ENCODE measurements around the gene CD27. TPM values are rescaled to one million over a fixed set of nuclear protein-coding genes. Genes with fewer than 3 reads are reported as not detected.
"Not testable (repeated sequence)": the region's sequence is repeated elsewhere in the genome, so short reads cannot be mapped to it uniquely, and the experiment has no call there.

The CD27 gene
- polyA plus RNA-seq, 3 donors: 0.08 to 1.2 (median 0.88) TPM

GRCh38 chr12:6489449-6489848, 44.7 kb downstream of the CD27 start:
- Mint-ChIP-seq H3K9me3 (peaks cover 0 to 2% (median 0%) of the 10 kb centered on the region in 7 donors), H3K27me3 (ENCODE audit: low read depth in 3 of 3) (peaks cover 0 to 8% (median 8%) of the 10 kb centered on the region in 3 donors), H3K4me3 (no peak overlapping the region), H3K4me1 (peaks cover 8% of the 10 kb centered on the region), H3K36me3 (peaks cover 5 to 6% of the 10 kb centered on the region in 2 donors), H3K27ac (no peak overlapping the region)
- H3K36me3 ChIP-seq (replicated peaks in 1 of 2; ENCODE audit: control insufficient read depth in 1 of 2, insufficient read depth in 2 of 2, low read length in 2 of 2): peaks cover 5 to 11% of the 10 kb centered on the region in 2 donors
- no peak for TF ChIP-seq CTCF (IDR thresholded peaks at IDR 0.05)
- no peak overlapping the region for H3K27ac ChIP-seq (ENCODE audit: low read depth in 1 of 2, low read length in 2 of 2)
- no peak overlapping the region for H3K9ac ChIP-seq (ENCODE audit: insufficient read depth, low read length, poor library complexity, severe bottlenecking)
- WGBS (ENCODE audit: insufficient coverage): 68% methylated on average over 4 of the region's 4 CpGs
- peaks cover under 1% of the 10 kb centered on the region for H4K20me1 ChIP-seq (ENCODE audit: insufficient read depth, low read length)
- H3K4me2 ChIP-seq (replicated peaks; ENCODE audit: extremely low read depth, low read length, poor library complexity, severe bottlenecking): no peak overlapping the region
- intact Hi-C loops (cut with micrococcal nuclease): no loop called here
- peaks cover 9 to 13% of the 10 kb centered on the region in 2 donors for H3K4me1 ChIP-seq (ENCODE audit: control insufficient read depth in 1 of 2, insufficient read depth in 2 of 2, low read length in 2 of 2)
- H3K9me3 ChIP-seq (replicated peaks in 1 of 2; ENCODE audit: control insufficient read depth in 1 of 2, insufficient read depth in 1 of 2, low read length in 2 of 2): no peaks in the 10 kb centered on the region
- H3K79me2 ChIP-seq (ENCODE audit: insufficient read depth, low read length): peaks cover 15% of the 10 kb centered on the region
- no peaks in the 10 kb centered on the region for H3K27me3 ChIP-seq (ENCODE audit: control insufficient read depth in 2 of 2, insufficient read depth in 2 of 2, low read length in 2 of 2)
- no peak overlapping the region for H2AFZ ChIP-seq (ENCODE audit: insufficient read depth, low read depth, low read length, poor library complexity, severe bottlenecking)
- no peak for DNase-seq
- no peak overlapping the region for H3K4me3 ChIP-seq (replicated peaks in 1 of 3; ENCODE audit: low read depth in 2 of 3, low read length in 3 of 3)

GRCh38 chr12:6490673-6491072, 45.9 kb downstream of the CD27 start:
- H3K36me3 Mint-ChIP-seq; H3K27me3 ChIP-seq (ENCODE audit: control insufficient read depth in 2 of 2, insufficient read depth in 2 of 2, low read length in 2 of 2); H3K9ac ChIP-seq (ENCODE audit: insufficient read depth, low read length, poor library complexity, severe bottlenecking); H3K4me3 Mint-ChIP-seq; H3K27ac Mint-ChIP-seq; H3K27me3 Mint-ChIP-seq (ENCODE audit: low read depth in 3 of 3); H3K9me3 ChIP-seq (replicated peaks in 1 of 2; ENCODE audit: control insufficient read depth in 1 of 2, insufficient read depth in 1 of 2, low read length in 2 of 2); H3K4me3 ChIP-seq (replicated peaks in 1 of 3; ENCODE audit: low read depth in 2 of 3, low read length in 3 of 3); H2AFZ ChIP-seq (ENCODE audit: insufficient read depth, low read depth, low read length, poor library complexity, severe bottlenecking); H4K20me1 ChIP-seq (ENCODE audit: insufficient read depth, low read length); H3K4me2 ChIP-seq (replicated peaks; ENCODE audit: extremely low read depth, low read length, poor library complexity, severe bottlenecking); H3K9me3 Mint-ChIP-seq; H3K27ac ChIP-seq (ENCODE audit: low read depth in 1 of 2, low read length in 2 of 2); intact Hi-C loops (cut with micrococcal nuclease); DNase-seq: not testable (repeated sequence)
- H3K4me1 Mint-ChIP-seq: peaks cover 19% of the 10 kb centered on the region
- H3K79me2 ChIP-seq (ENCODE audit: insufficient read depth, low read length): peaks cover 28% of the 10 kb centered on the region
- peaks cover 5 to 11% of the 10 kb centered on the region in 2 donors for H3K36me3 ChIP-seq (replicated peaks in 1 of 2; ENCODE audit: control insufficient read depth in 1 of 2, insufficient read depth in 2 of 2, low read length in 2 of 2)
- WGBS (ENCODE audit: insufficient coverage): no CpG with 5 or more reads among the region's 1 CpG
- H3K4me1 ChIP-seq (ENCODE audit: control insufficient read depth in 1 of 2, insufficient read depth in 2 of 2, low read length in 2 of 2): peaks cover 20 to 26% of the 10 kb centered on the region in 2 donors
